ENCODE data around the gene FILIP1L.

- TF ChIP-seq CTCF (IDR thresholded peaks at IDR 0.05) (no peak), EZH2 (IDR thresholded peaks at IDR 0.05; ENCODE audit: borderline replicate concordance, insufficient read depth, low read depth, low read length, poor library complexity, severe bottlenecking) (no peak)
Measured at GRCh38 chr3:99980606-99981005, 133.7 kb downstream of the FILIP1L start.

All from B cell (primary cell).